ENCODE data around the gene TNK2. TPM values are rescaled to one million over a fixed set of nuclear protein-coding genes. Genes with fewer than 3 reads are reported as not detected.

The TNK2 gene
- total RNA-seq, 4 donors from 2014 or later: 12.6 to 26.6 (median 15.6) TPM

DNA sequence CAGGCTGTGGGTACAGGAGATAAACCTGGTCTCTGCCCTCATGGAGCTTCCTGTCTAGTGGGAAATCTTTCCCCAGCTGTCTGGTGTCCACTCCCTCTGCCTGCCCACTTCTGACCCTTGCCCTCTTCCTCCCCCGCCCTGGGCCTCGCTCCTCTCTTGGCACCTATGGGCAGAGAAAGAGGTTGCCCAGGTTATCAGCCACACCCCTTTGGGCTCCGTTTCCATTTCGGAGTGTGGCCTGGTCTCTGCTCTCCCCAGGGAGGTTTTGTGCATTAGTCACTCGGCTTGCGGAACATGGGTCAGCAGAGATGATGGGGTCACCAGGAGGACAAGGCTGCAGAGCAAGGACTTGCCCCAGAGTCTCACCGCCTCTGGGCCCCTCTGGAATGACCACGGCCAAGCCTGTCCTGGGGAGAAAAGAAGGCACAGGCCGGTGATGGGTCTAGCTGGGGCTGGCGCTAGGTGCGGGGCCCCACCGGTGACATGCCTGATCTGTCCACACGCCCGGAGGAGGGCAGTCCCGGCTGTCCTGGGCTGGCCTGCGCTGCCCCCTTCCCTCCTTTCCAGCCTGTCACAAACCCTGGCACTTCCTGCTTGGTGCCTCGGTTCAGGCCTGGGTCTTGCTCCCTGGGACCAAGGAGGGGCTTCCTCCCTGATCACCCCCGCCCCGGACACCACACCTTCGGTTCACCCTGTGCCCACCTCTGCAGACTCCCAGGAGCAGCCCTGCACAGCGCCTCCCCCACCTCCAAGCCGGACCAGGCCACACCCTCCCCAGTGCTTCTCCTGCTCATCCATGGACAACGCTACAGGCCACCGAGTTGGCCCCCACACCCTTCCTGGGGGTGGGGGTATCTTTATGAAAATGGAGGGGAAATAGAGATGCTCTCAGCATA lies 61.0 kb downstream of the TNK2 start:
- ATAC-seq (ENCODE audit: low FRiP score): no peak

DNA sequence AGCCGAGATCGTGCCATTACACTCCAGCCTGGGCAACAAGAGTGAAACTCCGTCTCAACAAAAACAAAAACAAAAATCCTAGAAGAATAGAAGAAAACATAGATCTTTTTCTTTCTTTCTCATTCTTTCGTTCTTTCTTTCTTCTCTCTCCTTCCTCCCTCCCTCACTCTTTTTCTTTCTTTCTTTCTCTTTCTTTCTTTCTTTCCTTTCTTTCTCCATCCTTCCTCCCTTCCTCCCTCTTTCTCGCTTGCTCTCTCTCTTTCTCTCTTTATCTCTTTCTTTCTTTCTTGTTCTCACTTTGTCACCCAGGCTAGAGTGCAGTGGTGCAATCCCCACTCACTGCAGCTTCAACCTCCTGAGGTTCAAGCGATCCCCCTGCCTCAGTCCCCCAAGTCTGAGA lies 62.9 kb downstream of the TNK2 start:
- DNase-seq (ENCODE audit: low spot score) (no peak), ATAC-seq (ENCODE audit: low FRiP score) (no peak)
- TF ChIP-seq, protein P1, sequence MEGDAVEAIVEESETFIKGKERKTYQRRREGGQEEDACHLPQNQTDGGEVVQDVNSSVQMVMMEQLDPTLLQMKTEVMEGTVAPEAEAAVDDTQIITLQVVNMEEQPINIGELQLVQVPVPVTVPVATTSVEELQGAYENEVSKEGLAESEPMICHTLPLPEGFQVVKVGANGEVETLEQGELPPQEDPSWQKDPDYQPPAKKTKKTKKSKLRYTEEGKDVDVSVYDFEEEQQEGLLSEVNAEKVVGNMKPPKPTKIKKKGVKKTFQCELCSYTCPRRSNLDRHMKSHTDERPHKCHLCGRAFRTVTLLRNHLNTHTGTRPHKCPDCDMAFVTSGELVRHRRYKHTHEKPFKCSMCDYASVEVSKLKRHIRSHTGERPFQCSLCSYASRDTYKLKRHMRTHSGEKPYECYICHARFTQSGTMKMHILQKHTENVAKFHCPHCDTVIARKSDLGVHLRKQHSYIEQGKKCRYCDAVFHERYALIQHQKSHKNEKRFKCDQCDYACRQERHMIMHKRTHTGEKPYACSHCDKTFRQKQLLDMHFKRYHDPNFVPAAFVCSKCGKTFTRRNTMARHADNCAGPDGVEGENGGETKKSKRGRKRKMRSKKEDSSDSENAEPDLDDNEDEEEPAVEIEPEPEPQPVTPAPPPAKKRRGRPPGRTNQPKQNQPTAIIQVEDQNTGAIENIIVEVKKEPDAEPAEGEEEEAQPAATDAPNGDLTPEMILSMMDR (IDR thresholded peaks at IDR 0.05): no peak

More for the DNA sequence above, 61.0 kb downstream of the TNK2 start:
- DNase-seq (ENCODE audit: low spot score): no peak
- TF ChIP-seq, protein P1 (IDR thresholded peaks at IDR 0.05): no peak

GRCh38 chr3:195844671-195845218 lies 63.6 kb downstream of the TNK2 start:
- no peak for DNase-seq (ENCODE audit: low spot score)
- ATAC-seq (ENCODE audit: low FRiP score): no peak
- TF ChIP-seq, protein P1 (IDR thresholded peaks at IDR 0.05): no peak

DNA sequence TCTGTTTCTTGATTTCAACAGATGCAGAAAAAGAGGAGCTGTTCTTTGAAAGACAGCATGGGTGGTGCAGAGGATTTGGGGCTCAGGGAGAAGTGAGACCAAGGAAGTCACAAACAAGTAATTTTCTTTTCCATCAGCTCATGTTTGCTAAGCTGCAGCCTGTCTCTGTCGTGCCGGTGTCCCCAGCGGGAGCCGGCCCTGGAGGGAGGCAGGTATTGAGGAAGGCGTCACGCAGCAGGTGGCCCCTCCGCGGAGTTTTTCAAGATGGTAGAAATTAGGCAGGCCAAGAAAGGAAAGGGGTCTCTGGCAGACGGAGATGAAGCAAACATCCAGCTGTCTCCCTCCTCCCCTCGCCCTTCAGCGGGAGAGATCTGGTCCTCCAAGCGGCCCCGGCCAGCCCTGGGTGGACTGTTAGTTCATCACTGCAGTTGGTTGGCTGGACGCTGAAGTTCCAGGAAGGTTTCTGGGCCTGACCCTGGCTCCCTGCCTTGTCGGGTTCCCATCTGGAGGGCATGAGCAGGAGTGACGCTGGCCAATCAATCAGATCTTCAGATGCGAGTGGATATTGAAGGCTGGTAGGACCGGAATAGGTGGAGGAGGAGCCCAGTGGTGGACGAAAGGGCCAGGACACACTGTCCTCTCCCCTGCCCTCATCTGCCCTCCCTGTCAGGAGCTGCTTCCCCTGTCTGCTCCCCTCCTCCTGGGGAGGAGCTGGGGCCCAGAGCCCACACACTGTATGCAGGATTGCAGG lies 68.9 kb downstream of the TNK2 start:
- ATAC-seq (ENCODE audit: low FRiP score): no peak
- TF ChIP-seq, protein P1 (IDR thresholded peaks at IDR 0.05): no peak
- no peak for DNase-seq (ENCODE audit: low spot score)

DNA sequence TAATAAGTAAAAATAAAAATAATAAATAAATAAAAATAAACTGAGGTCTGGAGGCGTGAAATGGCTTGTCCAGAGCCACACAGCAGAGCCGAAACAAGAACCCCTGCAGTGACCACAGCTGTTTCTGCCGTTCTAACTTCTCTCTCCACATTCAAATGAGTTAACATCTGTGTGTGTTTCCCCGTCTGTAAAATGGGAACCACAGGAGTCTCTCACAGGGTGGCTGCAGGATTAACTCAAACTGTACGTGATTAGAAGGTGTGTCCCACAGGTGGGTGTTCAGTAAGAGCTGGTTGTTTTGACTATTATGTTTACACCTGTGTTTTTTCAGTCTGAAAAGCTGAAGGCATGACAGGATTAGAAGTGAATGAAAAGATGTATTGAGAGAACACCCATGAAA lies 69.6 kb downstream of the TNK2 start:
- DNase-seq (ENCODE audit: low spot score) (no peak), ATAC-seq (ENCODE audit: low FRiP score) (no peak)
- TF ChIP-seq, protein P1 (IDR thresholded peaks at IDR 0.05): no peak

DNA sequence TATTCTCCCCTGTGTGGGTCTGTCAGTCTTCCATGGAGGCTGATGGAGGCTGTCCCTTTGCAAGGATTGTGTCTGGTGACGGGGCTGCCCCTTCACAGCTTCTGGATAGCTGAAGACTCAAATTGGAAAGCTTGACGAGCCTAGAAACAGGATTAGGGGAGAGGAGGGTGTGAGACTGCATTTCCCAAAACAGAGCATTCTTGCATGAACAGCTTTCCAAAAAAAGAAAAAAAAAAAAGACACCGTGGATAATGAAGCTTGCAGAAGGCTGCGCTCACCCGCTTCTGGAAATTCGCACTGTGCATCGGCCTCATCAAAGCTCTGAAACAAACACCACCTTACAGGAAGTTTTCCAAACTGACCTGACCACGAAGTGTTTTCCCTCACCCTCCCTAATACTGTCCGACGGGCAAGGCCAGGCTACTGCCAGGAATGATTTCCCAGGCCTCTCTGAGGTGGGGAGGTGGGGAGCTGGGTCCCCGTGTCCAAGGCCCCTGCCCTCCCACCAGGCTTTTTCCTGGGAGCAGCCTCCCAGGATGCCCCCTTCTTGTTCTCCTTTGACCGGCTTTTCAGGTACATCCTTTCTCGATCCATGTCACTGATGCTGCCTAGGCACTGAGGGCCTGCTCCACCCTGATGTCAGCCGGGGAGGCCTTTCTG lies 71.7 kb downstream of the TNK2 start:
- ATAC-seq (ENCODE audit: low FRiP score): no peak
- TF ChIP-seq, protein P1 (IDR thresholded peaks at IDR 0.05): no peak
- DNase-seq (ENCODE audit: low spot score): no peak

All from omental fat pad (tissue), 4 donors.